Cardiac atrium fibroblast (primary cell): ENCODE data around the gene POMZP3. TPM values are rescaled to one million over a fixed set of nuclear protein-coding genes. Genes with fewer than 3 reads are reported as not detected.

ENCODE experiments used
- total RNA-seq: library from RNA; depleted of rRNA; stranded (reverse); fragments of >200 nt; gene quantifications from 2 replicates; pipeline ENCODE4 v1.2.3, GENCODE V29; 2015

Gene POMZP3
- total RNA-seq, result 4.2 TPM in 2 replicates

DNA sequence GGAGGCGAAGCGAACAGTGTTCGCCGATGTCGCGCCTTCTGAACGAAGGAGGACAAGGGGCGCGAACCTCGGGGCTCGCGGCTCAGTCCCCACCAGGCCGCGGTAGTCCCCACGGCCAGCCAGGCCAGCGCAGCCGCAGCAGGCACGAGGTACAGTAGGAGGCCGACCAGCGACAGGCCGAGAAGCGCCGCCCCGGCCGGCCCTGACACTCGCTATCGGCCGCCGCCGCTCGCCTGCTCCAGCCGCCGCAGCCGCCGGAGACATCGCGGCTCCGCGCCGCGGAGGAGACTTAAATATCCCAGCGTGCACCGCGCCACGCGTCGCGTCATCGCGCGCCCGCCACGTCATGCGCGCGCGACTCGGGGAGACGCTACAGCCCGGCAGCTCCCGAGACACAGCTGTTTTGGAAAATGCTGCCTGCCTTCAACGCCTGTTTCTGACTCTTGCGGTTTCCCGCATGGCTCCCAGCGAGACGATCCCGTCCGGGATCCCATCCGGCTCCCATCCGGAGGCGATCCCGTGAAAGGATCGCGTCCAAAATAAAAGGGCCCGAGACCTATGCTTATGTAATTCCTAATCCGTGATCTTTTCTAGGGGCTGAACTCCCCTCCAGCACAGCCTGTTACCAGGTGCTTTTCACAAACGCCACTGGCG, at the start of gene POMZP3:
Gene POMZP3 (minus strand): TSS at position 291 of the 654 bp plus-strand sequence. CDS start 1,215 bp downstream, outside the sequence.

Other genes starting within 250 kb of the POMZP3 start
- gene SSC4D, start 217.6 kb downstream of the POMZP3 start, total RNA-seq, result 0.16 and 0.18 TPM in 2 replicates
- gene ZP3, start 202.3 kb downstream of the POMZP3 start, total RNA-seq, result 0.54 and 2.3 TPM in 2 replicates
- 9.9 and 12.8 TPM in 2 replicates for gene DTX2, start 165.6 kb downstream of the POMZP3 start, total RNA-seq
- not detected in 2 replicates for gene UPK3B, start 116.7 kb downstream of the POMZP3 start, total RNA-seq
- not detected in 2 replicates for gene SPDYE16, start 84.0 kb downstream of the POMZP3 start, total RNA-seq